Lower lobe of right lung (tissue), 2 donors: Measurements from ENCODE around the gene CUX1. TPM values are rescaled to one million over a fixed set of nuclear protein-coding genes. Genes with fewer than 3 reads are reported as not detected.

ENCODE experiments used
- ATAC-seq, 2 donors: fragments of 200-7000 bp; cut with Tn5 transposase; one replicate each; pipeline ENCODE4 v1.9.1; 2020 to 2022; ENCODE audit warnings: mild to moderate bottlenecking in 2 of 2, moderate library complexity in 2 of 2
- DNase-seq: peaks from one replicate; pipeline ENCODE4 v3.0.0-alpha.2; 2020
- H3K27ac ChIP-seq: fragments of 200-600 bp; one replicate; pipeline ENCODE4 v1.8.0; 2022
- H3K27me3 ChIP-seq: fragments of 200-600 bp; one replicate; pipeline ENCODE4 v1.8.0; 2022; ENCODE audit warnings: low read depth
- H3K36me3 ChIP-seq: fragments of 200-600 bp; one replicate; pipeline ENCODE4 v1.8.0; 2022; ENCODE audit warnings: mild to moderate bottlenecking
- H3K4me1 ChIP-seq: fragments of 200-600 bp; one replicate; pipeline ENCODE4 v1.8.0; 2022
- H3K4me3 ChIP-seq: fragments of 200-600 bp; one replicate; pipeline ENCODE4 v1.8.0; 2022; ENCODE audit warnings: mild to moderate bottlenecking
- H3K9me3 ChIP-seq: fragments of 200-600 bp; one replicate; pipeline ENCODE4 v1.8.0; 2022
- CTCF ChIP-seq: fragments of 200-600 bp; IDR thresholded peaks from one replicate; pipeline ENCODE4 v1.8.0; 2022; ENCODE audit warnings: antibody characterized with exemption, mild to moderate bottlenecking
- intact Hi-C: fragments of 100-400 bp; cut with DNase I; formaldehyde crosslinking; loops from one replicate; pipeline ENCODE4 v1.11.0; 2022
- total RNA-seq: library from RNA; stranded (reverse); fragmentation: NEBNext Ultra II Directional; extraction: Animal tissue kit (Norgen Biotek cat#: 25700); gene quantifications from one replicate; pipeline ENCODE4 v1.2.1, GENCODE V29; 2021
- donor health status: DM: no; HTN: yes; CAD: no; lungs with severe emphysema.

The CUX1 gene
- total RNA-seq, 1 donor from 2014 or later, result 118 TPM

GRCh38 chr7:102262546-102262945 lies 445.1 kb downstream of the CUX1 start:
- no peaks in the 10 kb centered on the region for H3K27me3 ChIP-seq
- TF ChIP-seq CTCF, result no peak
- no peak for DNase-seq
- intact Hi-C loops, result no loop called here
- H3K36me3 ChIP-seq, result no peaks in the 10 kb centered on the region
- no peak overlapping the region for H3K27ac ChIP-seq
- no peaks in the 10 kb centered on the region for H3K4me1 ChIP-seq
- ATAC-seq, result no peak
- no peaks in the 10 kb centered on the region for H3K9me3 ChIP-seq
- no peak overlapping the region for H3K4me3 ChIP-seq

DNA sequence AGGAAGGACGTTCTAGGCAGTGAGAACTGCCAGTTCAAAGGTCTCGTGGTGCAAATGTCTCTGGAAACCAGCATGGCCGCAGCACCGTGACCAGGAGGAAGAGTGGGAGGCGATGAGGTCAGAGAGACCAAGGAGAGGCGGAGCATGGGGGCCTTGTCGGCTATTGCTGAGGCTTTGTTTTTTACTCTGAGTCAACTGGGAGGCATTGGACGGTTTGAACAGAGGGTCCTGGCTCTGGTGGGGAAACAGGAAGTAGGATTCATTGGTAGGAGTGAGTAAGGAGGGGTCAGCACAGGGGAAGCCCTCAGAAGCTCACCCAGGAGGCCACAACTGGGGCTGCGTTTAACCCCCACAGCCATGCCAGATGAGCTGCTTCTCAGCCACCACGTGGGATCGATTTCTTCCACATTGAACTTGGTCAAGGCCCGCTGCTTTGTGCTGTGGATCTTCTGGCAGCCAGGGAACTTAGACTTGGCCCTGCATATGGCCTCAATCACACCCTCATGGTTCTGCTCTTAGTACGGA lies 447.0 kb downstream of the CUX1 start:
- no peak for TF ChIP-seq CTCF
- H3K4me1 ChIP-seq, result no peaks in the 10 kb centered on the region
- no peak overlapping the region for H3K4me3 ChIP-seq
- no peaks in the 10 kb centered on the region for H3K9me3 ChIP-seq
- no peak for DNase-seq
- ATAC-seq, result no peak
- no peak overlapping the region for H3K27ac ChIP-seq
- intact Hi-C loops, result no loop called here
- no peaks in the 10 kb centered on the region for H3K27me3 ChIP-seq
- H3K36me3 ChIP-seq, result no peaks in the 10 kb centered on the region

DNA sequence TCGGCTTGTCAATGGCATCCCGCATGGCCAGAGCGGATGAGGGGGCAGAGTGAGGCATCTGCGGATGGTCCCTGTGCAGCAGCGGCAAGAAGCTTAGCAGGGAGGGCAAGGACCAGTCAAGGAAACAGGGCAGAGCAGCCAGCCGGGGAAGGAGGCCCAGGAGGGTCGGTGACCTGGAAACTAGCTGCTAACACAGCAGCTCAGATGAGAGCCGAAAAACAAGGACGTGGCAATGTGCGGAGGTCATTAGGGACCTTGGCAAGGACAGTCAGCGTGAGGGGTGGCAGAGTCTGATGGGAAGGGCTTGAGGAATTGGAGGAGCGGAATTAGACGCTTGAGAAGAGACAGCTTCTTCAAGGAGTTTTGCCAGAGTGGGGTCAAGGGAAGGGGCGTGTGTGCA lies 449.1 kb downstream of the CUX1 start:
- DNase-seq (no peak), ATAC-seq (no peak)
- Histone ChIP-seq H3K27ac (no peak overlapping the region), H3K27me3 (no peaks in the 10 kb centered on the region), H3K36me3 (no peaks in the 10 kb centered on the region), H3K4me1 (no peaks in the 10 kb centered on the region), H3K9me3 (no peaks in the 10 kb centered on the region), H3K4me3 (no peak overlapping the region)
- no peak for TF ChIP-seq CTCF
- intact Hi-C loops, result no loop called here

DNA sequence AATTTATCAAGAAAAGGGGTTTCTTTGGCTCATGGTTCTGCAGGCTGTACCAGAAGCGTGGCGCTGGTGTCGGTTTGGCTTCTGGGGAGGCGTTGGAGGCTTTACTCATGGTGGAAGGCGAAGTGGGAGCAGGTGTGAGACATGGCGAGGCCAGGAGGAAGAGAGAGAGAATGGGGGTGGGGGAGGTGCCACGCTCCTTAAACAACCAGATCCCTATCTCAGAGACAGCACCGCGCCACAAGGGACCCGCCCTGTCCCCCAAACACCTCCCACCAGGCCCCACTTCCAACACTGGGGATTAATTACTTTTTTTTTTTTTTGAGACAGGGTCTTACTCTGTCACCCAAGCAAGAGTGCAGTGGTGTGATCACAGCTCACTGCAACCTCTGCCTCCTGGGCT lies 451.2 kb downstream of the CUX1 start:
- intact Hi-C loops, result no loop called here

DNA sequence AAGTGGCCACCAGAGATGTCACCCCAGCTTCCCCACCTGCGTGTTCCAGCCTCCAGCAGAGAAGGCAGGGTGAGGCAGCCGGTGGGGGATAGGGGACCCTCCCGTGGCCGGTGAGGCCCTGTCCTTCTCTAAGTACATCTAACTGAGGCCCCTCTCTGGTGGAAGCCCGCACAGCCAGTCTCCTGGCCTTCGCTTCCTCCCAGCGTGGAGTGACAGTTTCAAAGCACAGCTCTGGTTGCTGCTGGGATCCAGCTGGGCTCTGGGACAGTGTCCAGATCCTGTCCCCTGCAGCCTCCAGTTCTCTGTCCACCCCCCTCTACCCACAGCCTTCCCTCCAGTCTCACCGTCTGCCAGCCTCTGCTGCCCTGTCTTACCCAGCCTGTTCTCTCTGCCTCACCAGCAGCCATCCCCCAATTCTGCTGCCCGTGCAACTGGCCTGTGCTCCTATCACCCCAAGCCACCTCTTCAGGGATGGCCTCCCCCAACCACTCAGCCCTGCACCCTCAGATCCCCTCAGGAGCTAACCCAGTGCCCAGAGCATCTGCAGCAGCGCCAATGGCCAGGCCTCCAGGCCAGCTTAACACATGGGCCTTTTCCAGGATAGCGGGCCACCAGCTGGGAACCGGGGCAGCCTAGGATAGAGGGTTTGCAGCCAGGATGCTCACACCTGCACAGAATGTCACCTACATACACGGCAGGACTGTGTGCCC lies 452.9 kb downstream of the CUX1 start:
- Histone ChIP-seq H3K4me3 (no peak overlapping the region), H3K36me3 (no peaks in the 10 kb centered on the region), H3K9me3 (no peaks in the 10 kb centered on the region), H3K27me3 (no peaks in the 10 kb centered on the region), H3K4me1 (no peaks in the 10 kb centered on the region), H3K27ac (no peak overlapping the region)
- TF ChIP-seq CTCF, result no peak
- intact Hi-C loops, result loop anchor here (10.0 kb wide), 1 partner anchor 726 kb away; no protein-coding TSS in a partner anchor
- DNase-seq (no peak), ATAC-seq (no peak)

More for the DNA sequence above, 451.2 kb downstream of the CUX1 start:
- Histone ChIP-seq H3K36me3 (no peaks in the 10 kb centered on the region), H3K27ac (no peak overlapping the region), H3K4me1 (no peaks in the 10 kb centered on the region), H3K27me3 (no peaks in the 10 kb centered on the region), H3K4me3 (no peak overlapping the region), H3K9me3 (no peaks in the 10 kb centered on the region)
- DNase-seq (no peak), ATAC-seq (no peak)
- TF ChIP-seq CTCF, result no peak
